SK-N-SH (cell line): ENCODE data around the gene MAGI3.

Experiments used
- CTCF ChIP-seq: fragments of 200-600 bp; sonication (generic); IDR thresholded peaks from 2 replicates; pipeline ENCODE4 v1.6.1; 2017; ENCODE audit warnings: antibody characterized with exemption, mild to moderate bottlenecking, moderate library complexity
- FOXJ3 ChIP-seq: sonication (generic); formaldehyde crosslinking; IDR thresholded peaks from 2 replicates; pipeline ENCODE4 v1.5.1; 2020; ENCODE audit warnings: mild to moderate bottlenecking, missing genetic modification reagents
- FOXM1 ChIP-seq: IDR thresholded peaks from 2 replicates; pipeline ENCODE4 v1.4.0; 2012; ENCODE audit warnings: low read depth, mild to moderate bottlenecking
- GABPA ChIP-seq: IDR thresholded peaks from 2 replicates; pipeline ENCODE4 v1.4.0; 2012; ENCODE audit warnings: low read depth, mild to moderate bottlenecking
- GATA2 ChIP-seq: sonication (generic); formaldehyde crosslinking; IDR thresholded peaks from 2 replicates; pipeline ENCODE4 v1.5.0; 2020; ENCODE audit warnings: mild to moderate bottlenecking, missing genetic modification reagents
- MAX ChIP-seq: IDR thresholded peaks from 2 replicates; pipeline ENCODE4 v1.4.0; 2012; ENCODE audit warnings: low read depth
- MEF2A ChIP-seq: IDR thresholded peaks from 2 replicates; pipeline ENCODE4 v1.4.0; 2012; ENCODE audit warnings: low read depth, borderline replicate concordance
- PBX3 ChIP-seq: IDR thresholded peaks from 2 replicates; pipeline ENCODE4; 2012
- RAD21 ChIP-seq: IDR thresholded peaks from 2 replicates; pipeline ENCODE4 v1.6.1; 2012; ENCODE audit warnings: mild to moderate bottlenecking, low read length
- REST ChIP-seq: IDR thresholded peaks from 2 replicates; pipeline ENCODE4 v1.6.1; 2012; ENCODE audit warnings: mild to moderate bottlenecking, low read depth, low read length, moderate library complexity
- RFX5 ChIP-seq: IDR thresholded peaks from 2 replicates; pipeline ENCODE4 v1.6.1; 2012; ENCODE audit warnings: mild to moderate bottlenecking, improper control_type of control experiment, low read length
- RXRA ChIP-seq: IDR thresholded peaks from 2 replicates; pipeline ENCODE4 v1.4.0; 2012; ENCODE audit warnings: low read depth, mild to moderate bottlenecking, borderline replicate concordance
- TEAD4 ChIP-seq: IDR thresholded peaks from 2 replicates; pipeline ENCODE4 v1.4.0; 2012; ENCODE audit warnings: mild to moderate bottlenecking, borderline replicate concordance; ENCODE audit not compliant: insufficient read depth

DNA sequence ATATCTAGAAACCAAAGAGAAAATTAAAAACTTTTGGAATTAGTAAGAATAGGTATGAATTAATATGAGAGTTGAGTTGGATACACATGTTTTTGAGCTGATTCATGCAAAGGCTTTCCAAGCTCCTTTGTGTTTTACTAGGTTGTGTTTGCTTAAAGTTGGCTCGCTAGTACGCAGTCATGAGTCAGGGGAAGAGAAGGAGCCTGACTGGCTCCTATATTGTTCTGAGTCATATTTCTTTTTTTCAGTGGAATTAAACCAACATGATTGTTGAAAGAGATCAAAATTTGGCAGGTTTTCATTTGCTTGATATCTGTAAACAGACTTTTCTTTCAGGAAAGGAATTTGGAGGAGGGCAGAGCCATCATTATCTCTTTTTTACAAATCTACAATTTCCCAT, 66.7 kb downstream of the MAGI3 start:
- TF ChIP-seq CTCF (no peak), FOXM1 (peak; percentile 47), REST (no peak), RFX5 (no peak), RAD21 (no peak), FOXJ3 (no peak), PBX3 (peak; percentile 69), RXRA (peak; percentile 12; the same call in 1 of the 2 replicates), GATA2 (no peak), MAX (0 out of 2 replicates have a peak, but pooled peaks have one; percentile 23), GABPA (no peak), MEF2A (no peak), TEAD4 (peak; percentile 53; the same call in 1 of the 2 replicates)
